HepG2 (cell line): ENCODE results near the gene SP3. TPM values are rescaled to one million over a fixed set of nuclear protein-coding genes. Genes with fewer than 3 reads are reported as not detected.

Experiments
- BATF2 ChIP-seq: sonication (generic); formaldehyde crosslinking; IDR thresholded peaks from 2 replicates; pipeline ENCODE4 v1.8.0; 2022; ENCODE audit warnings: mild to moderate bottlenecking, missing genetic modification reagents, moderate library complexity
- E2F2 ChIP-seq: sonication (generic); formaldehyde crosslinking; IDR thresholded peaks from 2 replicates; pipeline ENCODE4 v1.4.0; 2020; ENCODE audit warnings: missing genetic modification reagents, borderline replicate concordance
- FOXK2 ChIP-seq: fragments of 450-650 bp; IDR thresholded peaks from 2 replicates; pipeline ENCODE4 v1.6.1; 2016
- FUBP1 ChIP-seq: sonication (generic); formaldehyde crosslinking; IDR thresholded peaks from 2 replicates; pipeline ENCODE4 v1.5.1; 2020; ENCODE audit warnings: missing genetic modification reagents, mild to moderate bottlenecking, borderline replicate concordance
- GABPA ChIP-seq, 2 experiments: IDR thresholded peaks; 2 replicates each; pipeline ENCODE4 v1.6.1; 2011 to 2016; ENCODE audit warnings: low read depth in 2 of 2, low read length in 1 of 2, missing biosample characterization in 1 of 2, missing genetic modification characterization in 1 of 2
- GATA4 ChIP-seq: sonication (generic); IDR thresholded peaks from 2 replicates; pipeline ENCODE4 v1.6.1; 2016; ENCODE audit warnings: antibody characterized with exemption, low read depth, borderline replicate concordance
- HNRNPUL1 ChIP-seq: fragments of 200-400 bp; formaldehyde crosslinking; IDR thresholded peaks from 2 replicates; pipeline ENCODE4 v1.6.1; 2017; ENCODE audit warnings: low read depth, mild to moderate bottlenecking, low read length, moderate library complexity
- HOMEZ ChIP-seq: IDR thresholded peaks from 2 replicates; pipeline ENCODE4 v1.6.1; 2016; ENCODE audit warnings: low read depth
- KDM2A ChIP-seq: sonication (generic); formaldehyde crosslinking; IDR thresholded peaks from 2 replicates; pipeline ENCODE4 v1.4.0; 2020; ENCODE audit warnings: low read depth, missing genetic modification reagents, borderline replicate concordance
- MBD4 ChIP-seq: IDR thresholded peaks from 2 replicates; pipeline ENCODE4 v1.6.1; 2012; ENCODE audit warnings: low read length, inconsistent platforms, borderline replicate concordance
- MED1 ChIP-seq: sonication (generic); formaldehyde crosslinking; IDR thresholded peaks from 2 replicates; pipeline ENCODE4 v1.4.0; 2020; ENCODE audit warnings: missing genetic modification reagents
- MTERF4 ChIP-seq: sonication (generic); formaldehyde crosslinking; IDR thresholded peaks from 2 replicates; pipeline ENCODE4 v1.8.0; 2023; ENCODE audit warnings: mild to moderate bottlenecking, missing genetic modification reagents
- PAX8 ChIP-seq: sonication (generic); formaldehyde crosslinking; IDR thresholded peaks from 2 replicates; pipeline ENCODE4 v1.8.0; 2022; ENCODE audit warnings: mild to moderate bottlenecking, missing genetic modification reagents, borderline replicate concordance
- SIX1 ChIP-seq: sonication (generic); formaldehyde crosslinking; IDR thresholded peaks from 2 replicates; pipeline ENCODE4 v1.4.0; 2020; ENCODE audit warnings: missing genetic modification reagents, borderline replicate concordance
- SMARCE1 ChIP-seq: fragments of 450-650 bp; IDR thresholded peaks from 2 replicates; pipeline ENCODE4 v1.6.1; 2017; ENCODE audit warnings: borderline replicate concordance
- TBX2 ChIP-seq: sonication (generic); formaldehyde crosslinking; IDR thresholded peaks from 2 replicates; pipeline ENCODE4 v1.5.0; 2020; ENCODE audit warnings: missing genetic modification reagents, mild to moderate bottlenecking, borderline replicate concordance
- ZBTB2 ChIP-seq: sonication (generic); formaldehyde crosslinking; IDR thresholded peaks from 2 replicates; pipeline ENCODE4 v1.8.0; 2022; ENCODE audit warnings: low read depth, missing genetic modification reagents
- ZFP90 ChIP-seq: sonication (generic); formaldehyde crosslinking; IDR thresholded peaks from 2 replicates; pipeline ENCODE4 v1.8.0; 2022; ENCODE audit warnings: missing genetic modification reagents, mild to moderate bottlenecking, inconsistent platforms, borderline replicate concordance
- ZNF333 ChIP-seq: sonication (generic); formaldehyde crosslinking; IDR thresholded peaks from 2 replicates; pipeline ENCODE4 v1.4.0; 2020; ENCODE audit warnings: mild to moderate bottlenecking, missing genetic modification reagents, borderline replicate concordance
- ZNF841 ChIP-seq: sonication (generic); formaldehyde crosslinking; IDR thresholded peaks from 2 replicates; pipeline ENCODE4 v1.8.1; 2023; ENCODE audit warnings: missing genetic modification reagents, borderline replicate concordance
- polyA plus RNA-seq, 8 experiments: library from polyadenylated mRNA; depleted of rRNA in 3 of 8; stranded (reverse) in 7 of 8; unstranded in 1 of 8; fragments of >200 nt; fragmentation: Illumina TruSeq in 4 of 8; extraction: Trizol in 4 of 8; gene quantifications; 2 replicates each; pipeline versions ENCODE4 v1.2.1 to v1.2.3, GENCODE V29; 2011 to 2016; ENCODE audit warnings: low read depth in 4 of 8, missing spikeins in 1 of 8, mixed read lengths in 1 of 8; ENCODE audit not compliant: insufficient read depth in 1 of 8
- total RNA-seq, 5 experiments: library from RNA; depleted of rRNA; stranded (reverse); fragments of >200 nt; fragmentation: Illumina TruSeq; extraction: Trizol; gene quantifications; 2 replicates each; pipeline ENCODE4 v1.2.3, GENCODE V29; 2016; ENCODE audit warnings: low read depth in 1 of 5

SP3 gene
- total and polyA plus RNA-seq, 2 of the 13 experiments (the other 11 are each of a cell fraction or from before 2014, with no cell fraction given), result 57.3 to 132 TPM

GRCh38 chr2:173966274-173967098 lies 1.3 kb upstream of the SP3 start (continued):
- TF ChIP-seq HNRNPUL1, result peak; percentile 81; the same call in 1 of the 2 replicates
- TF ChIP-seq E2F2 (CRISPR knock-in tag), result no peak
- TF ChIP-seq GABPA (IDR thresholded peaks at IDR 0.05; ENCODE audit: low read depth, low read length), result no peak
- TF ChIP-seq GABPA (CRISPR knock-in tag; IDR thresholded peaks at IDR 0.05; ENCODE audit: low read depth), result peak; percentile 1; the same call in 1 of the 2 replicates
- peak; percentile 99 for TF ChIP-seq SIX1
- no peak for TF ChIP-seq SMARCE1
- no peak for TF ChIP-seq ZNF333
- peak; percentile 51; the same call in 1 of the 2 replicates for TF ChIP-seq TBX2 (CRISPR knock-in tag)
- TF ChIP-seq ZNF841 (CRISPR knock-in tag), result no peak
- TF ChIP-seq ZBTB2 (CRISPR knock-in tag), result no peak
- TF ChIP-seq MTERF4 (CRISPR knock-in tag), result no peak
- no peak for TF ChIP-seq BATF2
- TF ChIP-seq ZFP90, result 0 out of 2 replicates have a peak, but pooled peaks have one; percentile 58
- no peak for TF ChIP-seq KDM2A (CRISPR knock-in tag)
- TF ChIP-seq MED1 (CRISPR knock-in tag), result peak; percentile 63
- TF ChIP-seq PAX8 (CRISPR knock-in tag), result no peak
- no peak for TF ChIP-seq FUBP1
- peak; percentile 93; the same call in 1 of the 2 replicates for TF ChIP-seq MBD4
- no peak for TF ChIP-seq FOXK2
- TF ChIP-seq GATA4, result peak; percentile 71; the same call in 1 of the 2 replicates
- TF ChIP-seq HOMEZ (CRISPR knock-in tag), result peak; percentile 46; the same call in 1 of the 2 replicates
